HL-60 (cell line): ENCODE measurements around the gene AHCTF1.
"Not testable (repeated sequence)": the region's sequence is repeated elsewhere in the genome, so short reads cannot be mapped to it uniquely, and the experiment has no call there.

Experiments
- DNase-seq, 2 experiments: peaks; one replicate each; pipeline ENCODE4 v3.0.0-alpha.2; 2010 to 2020; ENCODE audit warnings: low read depth in 1 of 2, low spot score in 1 of 2
- H3K27ac ChIP-seq: fragments of 250-450 bp; sonication (Bioruptor Pico); replicated peaks from 2 replicates; pipeline ENCODE4 v1.5.1; 2020; ENCODE audit warnings: mild to moderate bottlenecking, moderate library complexity
- H3K27me3 ChIP-seq: fragments of 250-450 bp; sonication (Bioruptor Pico); 2 replicates; pipeline ENCODE4 v1.5.1; 2021; ENCODE audit warnings: mild to moderate bottlenecking, moderate library complexity; ENCODE audit not compliant: insufficient read depth, poor library complexity, severe bottlenecking
- H3K4me3 ChIP-seq: replicated peaks from 2 replicates; pipeline ENCODE4 v1.5.1; 2011; ENCODE audit warnings: mild to moderate bottlenecking, control low read depth, low read length; ENCODE audit not compliant: insufficient read depth
- CTCF ChIP-seq: IDR thresholded peaks from one replicate; pipeline ENCODE4 v1.5.1; 2011; ENCODE audit warnings: low read length, control low read depth, inconsistent platforms; ENCODE audit not compliant: insufficient read depth
- GABPA ChIP-seq: IDR thresholded peaks from 2 replicates; pipeline ENCODE4 v1.6.1; 2012; ENCODE audit warnings: low read depth
- POLR2AphosphoS5 ChIP-seq: IDR thresholded peaks from 2 replicates; pipeline ENCODE4 v1.6.1; 2012; ENCODE audit warnings: low read depth
- REST ChIP-seq: IDR thresholded peaks from 2 replicates; pipeline ENCODE4 v1.6.1; 2012; ENCODE audit warnings: low read depth; ENCODE audit not compliant: insufficient replicate concordance
- SPI1 ChIP-seq: IDR thresholded peaks from 2 replicates; pipeline ENCODE4 v1.6.1; 2012; ENCODE audit warnings: low read depth, mild to moderate bottlenecking, borderline replicate concordance

AHCTF1 gene

GRCh38 chr1:246875041-246876026 lies 56.4 kb downstream of the AHCTF1 start:
- TF ChIP-seq SPI1 (no peak), REST (no peak)
- DNase-seq, result no peak
- no peak overlapping the region for H3K4me3 ChIP-seq

GRCh38 chr1:246865921-246866320 lies 65.8 kb downstream of the AHCTF1 start:
- Histone ChIP-seq H3K4me3 (no peak overlapping the region), H3K27me3 (no peaks in the 10 kb centered on the region), H3K27ac (no peak overlapping the region)
- no peak for TF ChIP-seq SPI1
- no peak for TF ChIP-seq CTCF
- no peak for TF ChIP-seq GABPA
- no peak for TF ChIP-seq REST
- TF ChIP-seq POLR2AphosphoS5, result no peak
- DNase-seq, result no peak

More at GRCh38 chr1:246875041-246876026, 56.4 kb downstream of the AHCTF1 start:
- no peaks in the 10 kb centered on the region for H3K27me3 ChIP-seq
- no peak overlapping the region for H3K27ac ChIP-seq

- not testable (repeated sequence) for H3K27me3 ChIP-seq, DNase-seq, H3K27ac ChIP-seq, H3K4me3 ChIP-seq
These were observed 68.0 kb downstream of the AHCTF1 start for GRCh38 chr1:246863791-246864190.

GRCh38 chr1:246860401-246860800 lies 71.3 kb downstream of the AHCTF1 start:
- no peak overlapping the region for H3K4me3 ChIP-seq
- H3K27ac ChIP-seq, result no peak overlapping the region
- H3K27me3 ChIP-seq, result no peaks in the 10 kb centered on the region
- DNase-seq, result no peak
- TF ChIP-seq SPI1 (no peak), GABPA (no peak), REST (no peak), CTCF (no peak), POLR2AphosphoS5 (no peak)
